ENCODE data around the gene MCCC1. TPM values are rescaled to one million over a fixed set of nuclear protein-coding genes. Genes with fewer than 3 reads are reported as not detected.

The MCCC1 gene
- total RNA-seq, 1 experiment from 2014 or later, result 12.6 TPM

- no peaks in the 10 kb centered on the region for H3K36me3 ChIP-seq (ENCODE audit: control insufficient read depth in 1 of 2, insufficient read depth in 2 of 2, low read length in 2 of 2)
- H3K4me3 ChIP-seq (replicated peaks in 1 of 2; ENCODE audit: low read depth in 1 of 2, low read length in 2 of 2), result no peak overlapping the region
- RAD21 ChIA-PET (ENCODE audit: low non-redundant PET in 1 of 2, low total read pairs in 2 of 2, uncharacterized antibody in 2 of 2, unreplicated experiment in 2 of 2), result no interaction called here
- H3K9me3 ChIP-seq (ENCODE audit: control insufficient read depth in 1 of 2, insufficient read depth in 1 of 2, low read depth in 1 of 2, low read length in 2 of 2), result no peaks in the 10 kb centered on the region
- POLR2A ChIA-PET, result no interaction called here
- CTCF ChIA-PET, result no interaction called here
- peak overlapping the region; percentile 23; the same call in 1 of the 2 replicates for H3K4me2 ChIP-seq (ENCODE audit: low read length)
- no peak for DNase-seq (ENCODE audit: low read depth, low spot score)
- no peak overlapping the region for H2AFZ ChIP-seq (ENCODE audit: low read depth, low read length, poor library complexity, severe bottlenecking)
- BruUV-seq (replicated peaks), result no TSS peak
- no peaks in the 10 kb centered on the region for H3K9me2 ChIP-seq (ENCODE audit: insufficient read depth)
- H3K27me3 ChIP-seq (ENCODE audit: insufficient read depth, low read length), result no peaks in the 10 kb centered on the region
- intact Hi-C loops (cut with micrococcal nuclease), result loop anchor here (10.0 kb wide), 1 partner anchor 110 kb away; the partner anchor contains the start of gene DCUN1D1
- TF ChIP-seq POLR2A (IDR thresholded peaks at IDR 0.05; ENCODE audit: borderline replicate concordance, extremely low read depth, insufficient read depth, insufficient read length) (no peak), EGR1 (IDR thresholded peaks at IDR 0.05; ENCODE audit: low read depth) (no peak), RAD21 (IDR thresholded peaks at IDR 0.05; ENCODE audit: low read depth) (no peak), SRF (IDR thresholded peaks at IDR 0.05; ENCODE audit: low read depth) (no peak), JUND (IDR thresholded peaks at IDR 0.05) (peak; percentile 38; the same call in 1 of the 2 replicates)
- TF ChIP-seq, protein P1, sequence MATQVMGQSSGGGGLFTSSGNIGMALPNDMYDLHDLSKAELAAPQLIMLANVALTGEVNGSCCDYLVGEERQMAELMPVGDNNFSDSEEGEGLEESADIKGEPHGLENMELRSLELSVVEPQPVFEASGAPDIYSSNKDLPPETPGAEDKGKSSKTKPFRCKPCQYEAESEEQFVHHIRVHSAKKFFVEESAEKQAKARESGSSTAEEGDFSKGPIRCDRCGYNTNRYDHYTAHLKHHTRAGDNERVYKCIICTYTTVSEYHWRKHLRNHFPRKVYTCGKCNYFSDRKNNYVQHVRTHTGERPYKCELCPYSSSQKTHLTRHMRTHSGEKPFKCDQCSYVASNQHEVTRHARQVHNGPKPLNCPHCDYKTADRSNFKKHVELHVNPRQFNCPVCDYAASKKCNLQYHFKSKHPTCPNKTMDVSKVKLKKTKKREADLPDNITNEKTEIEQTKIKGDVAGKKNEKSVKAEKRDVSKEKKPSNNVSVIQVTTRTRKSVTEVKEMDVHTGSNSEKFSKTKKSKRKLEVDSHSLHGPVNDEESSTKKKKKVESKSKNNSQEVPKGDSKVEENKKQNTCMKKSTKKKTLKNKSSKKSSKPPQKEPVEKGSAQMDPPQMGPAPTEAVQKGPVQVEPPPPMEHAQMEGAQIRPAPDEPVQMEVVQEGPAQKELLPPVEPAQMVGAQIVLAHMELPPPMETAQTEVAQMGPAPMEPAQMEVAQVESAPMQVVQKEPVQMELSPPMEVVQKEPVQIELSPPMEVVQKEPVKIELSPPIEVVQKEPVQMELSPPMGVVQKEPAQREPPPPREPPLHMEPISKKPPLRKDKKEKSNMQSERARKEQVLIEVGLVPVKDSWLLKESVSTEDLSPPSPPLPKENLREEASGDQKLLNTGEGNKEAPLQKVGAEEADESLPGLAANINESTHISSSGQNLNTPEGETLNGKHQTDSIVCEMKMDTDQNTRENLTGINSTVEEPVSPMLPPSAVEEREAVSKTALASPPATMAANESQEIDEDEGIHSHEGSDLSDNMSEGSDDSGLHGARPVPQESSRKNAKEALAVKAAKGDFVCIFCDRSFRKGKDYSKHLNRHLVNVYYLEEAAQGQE (IDR thresholded peaks at IDR 0.05; ENCODE audit: low read depth), result no peak
- peaks cover 11 to 20% of the 10 kb centered on the region in 2 experiments; a peak in 3 of 4 replicates for H3K4me1 ChIP-seq (ENCODE audit: control insufficient read depth in 1 of 2, insufficient read depth in 2 of 2, low read length in 2 of 2)
- no peak overlapping the region for H3K27ac ChIP-seq (ENCODE audit: low read depth, low read length)
- no peaks in the 10 kb centered on the region for H3K79me2 ChIP-seq (ENCODE audit: insufficient read depth, low read length)
- H4K20me1 ChIP-seq (ENCODE audit: insufficient read depth), result no peaks in the 10 kb centered on the region
- no peak overlapping the region for H3K9ac ChIP-seq (ENCODE audit: low read length)
- no peak for ATAC-seq
Measured at GRCh38 chr3:183094711-183095110, 4.6 kb downstream of the MCCC1 start.

GRCh38 chr3:183092256-183092655 is 7.0 kb downstream of the MCCC1 start:
- Histone ChIP-seq H3K9ac (ENCODE audit: low read length) (no peak overlapping the region), H3K36me3 (ENCODE audit: control insufficient read depth in 1 of 2, insufficient read depth in 2 of 2, low read length in 2 of 2) (no peaks in the 10 kb centered on the region), H3K27ac (ENCODE audit: low read depth, low read length) (no peak overlapping the region), H3K4me2 (ENCODE audit: low read length) (no peak overlapping the region), H3K9me3 (ENCODE audit: control insufficient read depth in 1 of 2, insufficient read depth in 1 of 2, low read depth in 1 of 2, low read length in 2 of 2) (no peaks in the 10 kb centered on the region), H3K27me3 (ENCODE audit: insufficient read depth, low read length) (no peaks in the 10 kb centered on the region), H3K4me3 (replicated peaks in 1 of 2; ENCODE audit: low read depth in 1 of 2, low read length in 2 of 2) (no peak overlapping the region), H3K79me2 (ENCODE audit: insufficient read depth, low read length) (no peaks in the 10 kb centered on the region), H4K20me1 (ENCODE audit: insufficient read depth) (no peaks in the 10 kb centered on the region), H3K9me2 (ENCODE audit: insufficient read depth) (no peaks in the 10 kb centered on the region), H2AFZ (ENCODE audit: low read depth, low read length, poor library complexity, severe bottlenecking) (no peak overlapping the region), H3K4me1 (ENCODE audit: control insufficient read depth in 1 of 2, insufficient read depth in 2 of 2, low read length in 2 of 2) (peaks cover 3 to 12% of the 10 kb centered on the region in 2 experiments; a peak in 3 of 4 replicates)
- DNase-seq (ENCODE audit: low read depth, low spot score), result no peak
- ATAC-seq, result no peak
- intact Hi-C loops (cut with micrococcal nuclease), result loop anchor here (10.0 kb wide), 1 partner anchor 107 kb away; the partner anchor contains the start of gene DCUN1D1
- ChIA-PET CTCF (interaction anchor here (1.1 kb wide), 1 partner anchor 378 kb away, joined by 3 read pairs; no protein-coding TSS in a partner anchor), RAD21 (ENCODE audit: low non-redundant PET in 1 of 2, low total read pairs in 2 of 2, uncharacterized antibody in 2 of 2, unreplicated experiment in 2 of 2) (no interaction called here), POLR2A (no interaction called here)
- no TSS peak for BruUV-seq (replicated peaks)
- no peak for TF ChIP-seq ZBTB33 (IDR thresholded peaks at IDR 0.05; ENCODE audit: extremely low read depth, insufficient replicate concordance, low read length)
- no peak for TF ChIP-seq YY1 (IDR thresholded peaks at IDR 0.05; ENCODE audit: extremely low read depth, insufficient replicate concordance, low read depth, low read length)
- TF ChIP-seq SP1 (IDR thresholded peaks at IDR 0.05; ENCODE audit: low read depth), result no peak
- TF ChIP-seq JUND (IDR thresholded peaks at IDR 0.05), result no peak
- TF ChIP-seq, protein P2, sequence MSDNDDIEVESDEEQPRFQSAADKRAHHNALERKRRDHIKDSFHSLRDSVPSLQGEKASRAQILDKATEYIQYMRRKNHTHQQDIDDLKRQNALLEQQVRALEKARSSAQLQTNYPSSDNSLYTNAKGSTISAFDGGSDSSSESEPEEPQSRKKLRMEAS (IDR thresholded peaks at IDR 0.05), result no peak
- no peak for TF ChIP-seq ELF1 (IDR thresholded peaks at IDR 0.05; ENCODE audit: borderline replicate concordance, low read depth)
- no peak for TF ChIP-seq POLR2AphosphoS5 (IDR thresholded peaks at IDR 0.05; ENCODE audit: low read depth, low read length)
